ENCODE data around the gene PTRH1. TPM values are rescaled to one million over a fixed set of nuclear protein-coding genes. Genes with fewer than 3 reads are reported as not detected.

The PTRH1 gene
- total and polyA plus RNA-seq, 8 donors: 2.9 to 50.4 (median 16.9) TPM

DNA sequence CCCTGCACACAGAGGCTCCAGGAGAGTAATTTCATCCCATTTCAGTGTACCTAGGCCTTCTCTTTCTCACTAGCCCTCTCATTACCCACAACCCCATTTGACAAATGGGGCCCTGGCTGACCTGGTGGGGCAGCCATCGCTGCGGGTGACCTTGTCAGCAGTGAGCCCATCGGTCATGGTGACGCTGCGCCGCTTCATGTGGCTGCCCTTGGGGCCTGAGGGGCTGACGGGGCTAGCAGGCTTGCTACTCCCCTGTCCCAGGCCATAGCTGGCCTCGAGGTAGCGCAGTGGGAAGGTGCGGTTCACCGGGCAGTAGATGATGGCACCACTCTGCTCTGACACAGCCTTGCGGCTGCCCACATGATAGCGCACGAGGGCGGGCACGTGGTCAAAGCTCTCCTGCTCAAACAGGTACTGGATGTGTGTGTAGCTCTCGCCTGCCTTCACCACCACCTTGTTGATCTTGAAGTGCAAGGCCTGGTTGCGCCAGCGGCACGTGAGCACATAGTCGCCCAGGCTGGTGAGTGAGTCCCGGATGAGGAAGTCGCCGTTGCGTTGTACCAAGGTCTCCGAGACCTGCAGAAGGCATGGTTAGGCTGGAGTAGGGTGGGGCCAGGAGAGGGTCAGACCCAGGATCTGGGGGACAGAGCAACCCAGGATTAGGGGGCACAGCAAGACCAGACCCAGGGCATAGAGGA, 33.8 kb upstream of the PTRH1 start:
- DNase-seq: no peak
- no peak overlapping the region for H3K27ac ChIP-seq
- H3K4me3 ChIP-seq: no peak overlapping the region
- H3K36me3 ChIP-seq: peaks cover 4 to 62% (median 39%) of the 10 kb centered on the region in 4 donors
- H3K9me3 ChIP-seq: no peaks in the 10 kb centered on the region
- no peak for TF ChIP-seq POLR2A (IDR thresholded peaks at IDR 0.05)
- TF ChIP-seq EP300 (IDR thresholded peaks at IDR 0.05): no peak
- TF ChIP-seq POLR2AphosphoS5 (IDR thresholded peaks at IDR 0.05): no peak
- TF ChIP-seq, protein P1, sequence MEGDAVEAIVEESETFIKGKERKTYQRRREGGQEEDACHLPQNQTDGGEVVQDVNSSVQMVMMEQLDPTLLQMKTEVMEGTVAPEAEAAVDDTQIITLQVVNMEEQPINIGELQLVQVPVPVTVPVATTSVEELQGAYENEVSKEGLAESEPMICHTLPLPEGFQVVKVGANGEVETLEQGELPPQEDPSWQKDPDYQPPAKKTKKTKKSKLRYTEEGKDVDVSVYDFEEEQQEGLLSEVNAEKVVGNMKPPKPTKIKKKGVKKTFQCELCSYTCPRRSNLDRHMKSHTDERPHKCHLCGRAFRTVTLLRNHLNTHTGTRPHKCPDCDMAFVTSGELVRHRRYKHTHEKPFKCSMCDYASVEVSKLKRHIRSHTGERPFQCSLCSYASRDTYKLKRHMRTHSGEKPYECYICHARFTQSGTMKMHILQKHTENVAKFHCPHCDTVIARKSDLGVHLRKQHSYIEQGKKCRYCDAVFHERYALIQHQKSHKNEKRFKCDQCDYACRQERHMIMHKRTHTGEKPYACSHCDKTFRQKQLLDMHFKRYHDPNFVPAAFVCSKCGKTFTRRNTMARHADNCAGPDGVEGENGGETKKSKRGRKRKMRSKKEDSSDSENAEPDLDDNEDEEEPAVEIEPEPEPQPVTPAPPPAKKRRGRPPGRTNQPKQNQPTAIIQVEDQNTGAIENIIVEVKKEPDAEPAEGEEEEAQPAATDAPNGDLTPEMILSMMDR (IDR thresholded peaks at IDR 0.05): no peak
- H3K4me1 ChIP-seq: peaks cover 0 to 4% (median 2%) of the 10 kb centered on the region in 4 donors
- intact Hi-C loops (cut with DNase I; ENCODE audit: low total_unique reads): no loop called here
- WGBS, 5 donors: 90 to 96% (median 92%) methylated on average over 21 to 26 of the region's 26 CpGs
- peaks cover 0 to 64% (median 8%) of the 10 kb centered on the region in 3 donors for H3K27me3 ChIP-seq

DNA sequence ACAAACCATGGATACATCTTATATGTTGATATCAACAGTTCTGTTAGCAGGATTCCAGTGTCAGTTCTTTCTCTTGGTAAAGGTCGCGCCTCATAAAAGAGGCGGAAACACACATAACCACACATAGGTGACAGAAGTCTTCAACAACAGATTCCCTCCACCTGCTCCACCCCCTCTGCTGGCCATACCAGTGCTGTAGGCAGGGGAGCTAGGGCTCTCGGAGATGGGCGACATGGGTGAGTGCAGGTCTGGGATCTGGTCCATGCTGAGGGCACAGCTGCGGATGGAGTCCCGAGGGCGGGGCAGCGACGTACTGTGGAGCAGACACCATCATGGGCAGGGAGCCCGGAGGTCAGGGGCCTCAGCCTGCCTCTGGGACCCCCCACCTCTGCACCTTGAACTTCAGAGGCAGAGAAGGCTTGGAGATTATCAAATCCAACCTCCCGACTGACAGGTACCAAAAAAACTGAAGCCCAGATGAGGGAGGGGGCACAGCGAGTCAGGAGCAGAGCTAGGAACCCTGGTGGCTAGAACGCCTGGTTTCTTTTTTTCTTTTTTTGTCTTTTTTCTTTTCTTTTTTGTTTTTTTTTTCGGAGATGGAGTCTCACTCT, 31.6 kb upstream of the PTRH1 start:
- intact Hi-C loops (cut with DNase I; ENCODE audit: low total_unique reads): no loop called here

DNA sequence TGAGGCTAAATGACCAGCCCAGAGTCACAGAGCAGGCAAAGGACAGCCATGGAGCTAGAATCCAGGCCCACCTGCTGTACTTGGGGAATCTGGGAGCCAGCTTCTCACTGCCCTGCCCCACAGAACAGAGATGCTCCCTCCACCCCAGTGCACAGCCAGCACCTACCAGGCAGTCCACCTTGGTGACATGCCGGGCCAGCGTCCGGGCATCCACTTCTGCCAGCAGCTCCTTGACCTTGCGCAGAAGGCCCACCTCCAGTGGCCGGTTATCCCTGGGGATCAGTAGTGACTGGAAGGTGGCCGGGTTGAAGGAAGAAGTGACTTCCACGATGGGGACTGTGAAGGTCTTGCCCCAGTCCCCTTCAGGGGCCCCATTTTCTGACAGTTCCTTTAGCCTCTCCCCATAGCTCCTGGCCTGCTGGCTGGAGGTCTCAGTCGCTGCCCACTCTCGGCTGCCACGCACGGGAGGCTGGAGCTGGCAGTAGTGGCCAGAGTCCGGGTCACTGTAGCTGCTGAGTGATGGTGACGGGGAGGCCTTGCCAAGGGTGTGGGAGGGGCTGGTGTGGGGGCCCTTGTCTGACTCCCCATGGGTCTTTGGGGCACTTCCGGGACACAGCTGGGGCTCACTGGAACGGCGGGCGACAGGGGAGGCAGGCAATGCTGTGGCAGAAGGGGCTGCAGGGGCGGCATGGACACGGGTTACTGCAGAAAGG, 29.1 kb upstream of the PTRH1 start:
- WGBS, 5 donors: 91 to 94% (median 92%) methylated on average over 13 to 19 of the region's 19 CpGs
- Histone ChIP-seq H3K4me1 (peaks cover 11 to 31% (median 20%) of the 10 kb centered on the region in 4 donors), H3K36me3 (peaks cover 4 to 68% (median 46%) of the 10 kb centered on the region in 4 donors), H3K27me3 (peaks cover 0 to 46% (median 11%) of the 10 kb centered on the region in 3 donors), H3K4me3 (no peak overlapping the region), H3K27ac (no peak overlapping the region), H3K9me3 (no peaks in the 10 kb centered on the region)
- intact Hi-C loops (cut with DNase I; ENCODE audit: low total_unique reads): no loop called here
- DNase-seq: no peak
- TF ChIP-seq EP300 (IDR thresholded peaks at IDR 0.05) (no peak), POLR2A (IDR thresholded peaks at IDR 0.05) (no peak), POLR2AphosphoS5 (IDR thresholded peaks at IDR 0.05) (no peak)
- TF ChIP-seq, protein P1 (IDR thresholded peaks at IDR 0.05): no peak

More for the DNA sequence above, 31.6 kb upstream of the PTRH1 start:
- H3K4me1 ChIP-seq: peaks cover 0 to 11% (median 6%) of the 10 kb centered on the region in 4 donors
- WGBS, 5 donors: 61 to 75% (median 64%) methylated on average over 13 to 15 of the region's 15 CpGs
- no peak overlapping the region for H3K27ac ChIP-seq
- TF ChIP-seq POLR2A (IDR thresholded peaks at IDR 0.05) (no peak), POLR2AphosphoS5 (IDR thresholded peaks at IDR 0.05) (no peak), EP300 (IDR thresholded peaks at IDR 0.05) (no peak)
- TF ChIP-seq, protein P1 (IDR thresholded peaks at IDR 0.05): no peak
- H3K36me3 ChIP-seq: peaks cover 4 to 71% (median 44%) of the 10 kb centered on the region in 4 donors
- no peak overlapping the region for H3K4me3 ChIP-seq
- peaks cover 0 to 56% (median 4%) of the 10 kb centered on the region in 3 donors for H3K27me3 ChIP-seq
- no peak for DNase-seq
- no peaks in the 10 kb centered on the region for H3K9me3 ChIP-seq

DNA sequence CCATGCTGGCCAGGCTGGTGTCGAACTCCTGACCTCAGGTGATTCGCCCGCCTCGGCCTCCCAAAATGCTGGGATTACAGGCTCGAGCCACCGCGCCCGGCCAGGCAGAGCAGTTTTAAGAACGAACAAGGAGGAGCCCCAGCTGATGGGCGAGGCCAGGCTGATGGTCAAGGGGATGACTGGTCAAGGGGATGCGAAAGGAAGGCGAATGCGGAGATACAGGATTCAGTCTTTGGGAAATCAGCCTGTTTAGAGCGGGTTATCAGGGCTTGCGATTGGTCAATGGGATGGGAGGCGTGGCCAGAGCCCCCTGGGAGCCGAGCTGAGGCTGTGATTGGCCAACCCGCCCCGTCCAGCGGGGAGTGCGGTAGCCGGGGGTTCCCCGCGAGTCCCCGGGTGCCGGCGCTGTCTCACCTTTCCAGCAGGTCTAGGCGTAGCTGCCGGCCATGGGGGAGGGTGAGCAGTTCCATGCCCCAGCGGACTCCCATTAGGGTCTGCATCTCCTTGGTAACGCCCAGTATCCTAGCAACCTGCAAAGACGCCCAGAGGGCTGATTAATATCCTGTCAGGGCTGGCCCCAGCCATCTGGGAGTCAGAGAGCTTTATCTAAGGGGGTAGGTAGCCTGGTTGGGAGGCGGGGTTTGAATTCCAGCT, 27.1 kb upstream of the PTRH1 start:
- peaks cover 11 to 31% (median 20%) of the 10 kb centered on the region in 4 donors for H3K4me1 ChIP-seq
- H3K27me3 ChIP-seq: peaks cover 0 to 29% (median 11%) of the 10 kb centered on the region in 3 donors
- no peaks in the 10 kb centered on the region for H3K9me3 ChIP-seq
- peak overlapping the region in 3 of 4 donors; percentile 16 to 24 (median 17) for H3K4me3 ChIP-seq
- DNase-seq: peak; percentile 32 to 89
- intact Hi-C loops (cut with DNase I; ENCODE audit: low total_unique reads): no loop called here
- 26 to 59% (median 37%) methylated on average over 26 to 33 of the region's 33 CpGs for WGBS, 5 donors
- TF ChIP-seq, protein P1 (IDR thresholded peaks at IDR 0.05): no peak
- no peak for TF ChIP-seq POLR2AphosphoS5 (IDR thresholded peaks at IDR 0.05)
- no peak for TF ChIP-seq EP300 (IDR thresholded peaks at IDR 0.05)
- TF ChIP-seq POLR2A (IDR thresholded peaks at IDR 0.05): no peak
- H3K36me3 ChIP-seq: peaks cover 6 to 62% (median 40%) of the 10 kb centered on the region in 4 donors
- H3K27ac ChIP-seq: peak overlapping the region in 4 of 5 donors; percentile 5 to 46 (median 36)

Measured in stomach (tissue), 9 donors.